ENCODE measurements around the gene SPIRE1. TPM values are rescaled to one million over a fixed set of nuclear protein-coding genes. Genes with fewer than 3 reads are reported as not detected.
A peak's percentile ranks its signal among the peaks of the same experiment; 100 is the strongest.

The SPIRE1 gene
- total RNA-seq, 1 experiment from 2014 or later, result 16.6 TPM

- no peaks in the 10 kb centered on the region for H3K4me1 ChIP-seq (ENCODE audit: insufficient read depth, low read length)
- no peaks in the 10 kb centered on the region for H3K27me3 ChIP-seq (ENCODE audit: insufficient read depth, low read length)
- no peaks in the 10 kb centered on the region for H3K23me2 ChIP-seq (ENCODE audit: insufficient read length, low read depth, low read length, poor library complexity, severe bottlenecking)
- no peak overlapping the region for H4K8ac ChIP-seq (replicated peaks; ENCODE audit: insufficient read length, low read depth, low read length)
- H3K9me3 ChIP-seq (ENCODE audit: control insufficient read depth, low read depth, low read length), result no peaks in the 10 kb centered on the region
- H3K4me1 Mint-ChIP-seq, result no peaks in the 10 kb centered on the region
- no peak overlapping the region for H3K4me3 Mint-ChIP-seq
- no peaks in the 10 kb centered on the region for H3K79me1 ChIP-seq (ENCODE audit: insufficient read depth, low read depth, low read length, poor library complexity, severe bottlenecking)
- no peak overlapping the region for H3K18ac ChIP-seq (ENCODE audit: insufficient read length, low read depth, low read length)
- H2BK15ac ChIP-seq (ENCODE audit: low read depth, low read length), result no peak overlapping the region
- WGBS (ENCODE audit: extremely low coverage, insufficient read length, low lambda C conversion rate), result no CpG with 5 or more reads among the region's 27 CpGs
- H3K9ac ChIP-seq (ENCODE audit: extremely low read depth, insufficient read length, low read length), result no peak overlapping the region
- H3K27ac ChIP-seq (ENCODE audit: insufficient read length, low read depth, low read length), result no peak overlapping the region
- H4K91ac ChIP-seq (ENCODE audit: insufficient read length, low read depth, low read length), result no peak overlapping the region
- H2BK20ac ChIP-seq (ENCODE audit: low read depth, low read length, poor library complexity, severe bottlenecking), result no peak overlapping the region
- no peak overlapping the region for H3K4me2 ChIP-seq (ENCODE audit: insufficient read depth, insufficient read length, low read length)
- H3K9me3 Mint-ChIP-seq, result peaks cover 0 to 5% of the 10 kb centered on the region in 2 experiments; a peak in 3 of 5 replicates
- no peak overlapping the region for H3K23ac ChIP-seq (ENCODE audit: insufficient read length, low read depth, low read length)
- H3K36me3 Mint-ChIP-seq (ENCODE audit: insufficient read depth in 1 of 3, low read depth in 3 of 3), result peaks cover 9 to 18% (median 11%) of the 10 kb centered on the region in 3 experiments
- no peaks in the 10 kb centered on the region for H3K79me2 ChIP-seq (ENCODE audit: insufficient read depth, low read length)
- no peak overlapping the region for H3K56ac ChIP-seq (ENCODE audit: insufficient read length, low read depth, low read length)
- DNase-seq, result no peak
- H2AK5ac ChIP-seq (ENCODE audit: insufficient read length, low read length), result no peak overlapping the region
- H4K5ac ChIP-seq (ENCODE audit: insufficient read length, low read depth, low read length), result no peak overlapping the region
- no peaks in the 10 kb centered on the region for H3K27me3 Mint-ChIP-seq (ENCODE audit: low read depth)
- TF ChIP-seq CTCF (conservative IDR thresholded peaks at IDR 0.05), result no peak
- H3K4ac ChIP-seq (ENCODE audit: low read depth, low read length), result no peak overlapping the region
- no peak overlapping the region; the same call in 1 of the 2 replicates for H3K14ac ChIP-seq (ENCODE audit: insufficient read depth, low read length)
- no peak overlapping the region for H2AFZ ChIP-seq (ENCODE audit: low read length)
- no peak overlapping the region for H2BK120ac ChIP-seq (ENCODE audit: low read depth, low read length, poor library complexity, severe bottlenecking)
- no peak overlapping the region for H3T11ph ChIP-seq (ENCODE audit: low read length)
- no peaks in the 10 kb centered on the region for H4K20me1 ChIP-seq (ENCODE audit: control insufficient read depth, insufficient read depth, insufficient read length)
- H2BK12ac ChIP-seq (ENCODE audit: insufficient read length, low read depth, low read length), result no peak overlapping the region
- peak overlapping the region in 1 of 3 experiments; percentile 36; a peak in 1 of 7 replicates for H3K27ac Mint-ChIP-seq
- no peak overlapping the region for H2BK5ac ChIP-seq (ENCODE audit: insufficient read length, low read length)
These were observed 208.7 kb downstream of the SPIRE1 start for GRCh38 chr18:12449051-12449785.

Measured in H9 (cell line).